Mesodermal cell (in vitro differentiated cells): Measurements from ENCODE around the gene OTOP2.

Experiments
- H3K27ac ChIP-seq: 2 replicates; pipeline ENCODE4 v1.7.0; 2013; ENCODE audit warnings: mild to moderate bottlenecking, low read depth, low read length, moderate library complexity; ENCODE audit not compliant: severe bottlenecking
- H3K36me3 ChIP-seq: 2 replicates; pipeline ENCODE4 v1.7.1; 2013; ENCODE audit warnings: mild to moderate bottlenecking, low read length, moderate library complexity; ENCODE audit not compliant: control insufficient read depth, insufficient read depth
- H3K4me1 ChIP-seq: one replicate; pipeline ENCODE4 v1.7.1; 2013; ENCODE audit warnings: mild to moderate bottlenecking, low read length; ENCODE audit not compliant: insufficient read depth, control insufficient read depth, poor library complexity, severe bottlenecking
- H3K4me3 ChIP-seq: 2 replicates; pipeline ENCODE4 v1.7.0; 2013; ENCODE audit warnings: low read length, control low read depth, mild to moderate bottlenecking; ENCODE audit not compliant: insufficient read depth, poor library complexity, severe bottlenecking; ENCODE audit errors: extremely low read depth
- H3K9me3 ChIP-seq: 2 replicates; pipeline ENCODE4 v1.7.1; 2013; ENCODE audit warnings: mild to moderate bottlenecking, low read length, moderate library complexity; ENCODE audit not compliant: control insufficient read depth
- WGBS, 2 experiments: methylation state at CpG; one replicate each; pipeline ENCODE4 v1.1.5; 2013; ENCODE audit warnings: missing lambda C conversion rate in 2 of 2; ENCODE audit not compliant: insufficient coverage in 2 of 2; 5-methylcytosine and 5-hydroxymethylcytosine counted together

Gene OTOP2

DNA sequence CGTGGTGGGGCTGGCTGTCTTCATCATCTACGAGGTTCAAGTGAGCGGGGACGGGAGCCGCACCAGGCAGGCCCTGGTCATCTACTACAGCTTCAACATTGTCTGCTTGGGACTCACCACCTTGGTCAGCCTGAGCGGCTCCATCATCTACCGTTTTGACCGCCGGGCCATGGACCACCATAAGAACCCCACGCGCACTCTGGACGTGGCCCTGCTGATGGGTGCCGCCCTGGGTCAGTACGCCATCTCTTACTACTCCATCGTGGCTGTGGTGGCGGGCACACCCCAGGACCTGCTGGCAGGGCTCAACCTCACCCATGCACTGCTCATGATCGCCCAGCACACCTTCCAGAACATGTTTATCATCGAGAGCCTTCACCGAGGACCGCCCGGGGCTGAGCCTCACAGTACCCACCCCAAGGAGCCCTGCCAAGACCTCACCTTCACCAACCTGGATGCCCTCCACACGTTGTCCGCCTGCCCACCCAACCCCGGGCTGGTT, 6.5 kb downstream of the OTOP2 start:
- H3K36me3 ChIP-seq: no peaks in the 10 kb centered on the region
- H3K27ac ChIP-seq: no peak overlapping the region
- 94 to 96% methylated on average over 21 of the region's 24 CpGs for WGBS, 2 experiments
- no peaks in the 10 kb centered on the region for H3K9me3 ChIP-seq
- H3K4me1 ChIP-seq: peaks cover under 1% of the 10 kb centered on the region
- H3K4me3 ChIP-seq: no peak overlapping the region

DNA sequence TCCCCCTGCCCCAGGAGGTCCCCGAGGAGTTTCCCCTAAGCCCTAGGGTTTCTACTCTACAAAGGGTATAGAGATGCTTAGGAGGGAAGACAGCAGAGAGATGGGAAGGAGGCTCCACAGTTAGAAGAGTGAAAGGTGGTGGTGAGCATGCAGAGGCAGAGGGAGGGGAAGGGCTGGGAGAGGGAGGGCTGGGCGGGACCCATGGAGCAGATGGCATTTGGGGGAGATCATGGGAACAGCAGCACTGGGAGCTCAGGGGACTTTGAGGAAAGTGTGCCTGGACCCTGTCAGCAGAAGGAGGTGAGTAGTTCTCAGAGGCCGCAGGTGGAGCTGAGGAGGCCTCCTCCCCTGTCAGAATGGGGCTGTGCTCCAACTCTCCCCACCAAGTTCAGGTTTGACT, 11.0 kb downstream of the OTOP2 start:
- WGBS, 2 experiments: 72 to 80% methylated on average over 1 to 2 of the region's 3 CpGs
- H3K4me3 ChIP-seq: no peak overlapping the region
- peaks cover 3% of the 10 kb centered on the region for H3K4me1 ChIP-seq
- no peaks in the 10 kb centered on the region for H3K9me3 ChIP-seq
- H3K27ac ChIP-seq: no peak overlapping the region
- H3K36me3 ChIP-seq: no peaks in the 10 kb centered on the region

DNA sequence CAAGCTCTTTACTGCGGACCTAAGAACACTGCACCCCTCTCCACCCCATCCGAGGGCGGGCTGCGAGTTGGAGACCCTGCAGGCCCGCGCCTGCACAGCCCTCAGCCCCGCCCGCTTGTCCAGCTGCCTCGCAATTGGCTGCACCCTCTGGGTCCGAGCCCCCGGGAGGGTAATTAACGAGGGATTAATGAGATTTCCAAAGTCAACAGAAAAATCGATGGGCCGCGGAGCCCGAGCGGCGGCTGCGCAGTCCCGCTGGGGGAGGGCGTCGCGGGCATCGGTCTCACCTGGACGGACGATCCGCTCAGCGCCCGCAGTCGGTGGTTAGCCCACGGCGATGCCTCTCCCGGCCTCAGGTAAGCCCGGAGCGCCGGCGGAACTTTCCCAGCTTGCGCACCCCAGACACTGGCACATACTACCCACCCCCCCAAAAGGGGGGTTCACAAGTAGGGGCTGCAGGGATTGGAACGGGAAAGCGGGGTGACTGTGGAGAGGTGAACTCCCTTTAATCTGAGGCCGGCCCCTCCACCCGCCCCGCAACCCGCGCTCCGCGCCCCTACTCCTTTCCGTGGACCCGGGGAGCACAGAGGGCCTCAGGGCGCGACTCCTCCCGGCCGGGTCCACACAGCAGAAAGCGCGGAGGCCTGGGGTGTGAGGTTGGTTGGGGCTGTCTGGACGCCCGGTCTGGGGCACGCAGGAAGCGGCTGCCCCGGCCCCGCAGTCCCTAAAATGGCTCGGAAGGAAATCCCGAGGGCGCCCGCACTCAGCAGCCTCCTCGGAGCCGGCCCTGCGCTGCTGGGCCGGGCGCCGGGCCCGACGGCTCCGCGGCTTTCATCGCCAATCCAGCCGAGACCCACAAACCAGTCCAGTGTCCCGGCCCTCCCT, 11.8 kb downstream of the OTOP2 start, which contains the start of gene OTOP3:
Gene OTOP3, plus strand, starts transcription at position 314 of the 885 bp plus-strand sequence. Its CDS starts 24 bp downstream, at position 338.
- WGBS, 2 experiments: 6 to 8% methylated on average over 57 to 63 of the region's 78 CpGs
- Histone ChIP-seq H3K36me3 (no peaks in the 10 kb centered on the region), H3K4me1 (peaks cover 3% of the 10 kb centered on the region), H3K27ac (no peak within 1 kb of the TSS), H3K9me3 (no peaks in the 10 kb centered on the region), H3K4me3 (no peak within 1 kb of the TSS)

DNA sequence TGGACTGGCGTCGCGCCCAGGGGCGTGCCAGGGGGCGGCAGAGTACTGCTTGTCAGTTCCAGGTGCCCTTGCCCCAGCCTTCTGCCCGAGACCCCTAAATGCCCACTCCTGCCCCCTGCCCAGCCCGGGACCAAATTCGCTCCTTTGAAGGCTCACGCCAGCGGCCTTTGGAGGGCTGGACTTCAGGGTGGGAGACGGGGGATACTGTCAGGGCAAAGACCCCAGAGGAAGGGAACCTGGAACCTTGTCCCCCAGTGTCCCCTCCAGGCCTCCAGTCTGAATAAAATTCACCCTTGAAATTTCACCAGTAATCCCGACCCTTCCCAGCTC, 12.4 kb downstream of the OTOP2 start:
- H3K9me3 ChIP-seq: no peaks in the 10 kb centered on the region
- 15 to 21% methylated on average over 7 to 11 of the region's 12 CpGs for WGBS, 2 experiments
- no peaks in the 10 kb centered on the region for H3K36me3 ChIP-seq
- H3K27ac ChIP-seq: no peak overlapping the region
- no peak overlapping the region for H3K4me3 ChIP-seq
- H3K4me1 ChIP-seq: peaks cover 3% of the 10 kb centered on the region

DNA sequence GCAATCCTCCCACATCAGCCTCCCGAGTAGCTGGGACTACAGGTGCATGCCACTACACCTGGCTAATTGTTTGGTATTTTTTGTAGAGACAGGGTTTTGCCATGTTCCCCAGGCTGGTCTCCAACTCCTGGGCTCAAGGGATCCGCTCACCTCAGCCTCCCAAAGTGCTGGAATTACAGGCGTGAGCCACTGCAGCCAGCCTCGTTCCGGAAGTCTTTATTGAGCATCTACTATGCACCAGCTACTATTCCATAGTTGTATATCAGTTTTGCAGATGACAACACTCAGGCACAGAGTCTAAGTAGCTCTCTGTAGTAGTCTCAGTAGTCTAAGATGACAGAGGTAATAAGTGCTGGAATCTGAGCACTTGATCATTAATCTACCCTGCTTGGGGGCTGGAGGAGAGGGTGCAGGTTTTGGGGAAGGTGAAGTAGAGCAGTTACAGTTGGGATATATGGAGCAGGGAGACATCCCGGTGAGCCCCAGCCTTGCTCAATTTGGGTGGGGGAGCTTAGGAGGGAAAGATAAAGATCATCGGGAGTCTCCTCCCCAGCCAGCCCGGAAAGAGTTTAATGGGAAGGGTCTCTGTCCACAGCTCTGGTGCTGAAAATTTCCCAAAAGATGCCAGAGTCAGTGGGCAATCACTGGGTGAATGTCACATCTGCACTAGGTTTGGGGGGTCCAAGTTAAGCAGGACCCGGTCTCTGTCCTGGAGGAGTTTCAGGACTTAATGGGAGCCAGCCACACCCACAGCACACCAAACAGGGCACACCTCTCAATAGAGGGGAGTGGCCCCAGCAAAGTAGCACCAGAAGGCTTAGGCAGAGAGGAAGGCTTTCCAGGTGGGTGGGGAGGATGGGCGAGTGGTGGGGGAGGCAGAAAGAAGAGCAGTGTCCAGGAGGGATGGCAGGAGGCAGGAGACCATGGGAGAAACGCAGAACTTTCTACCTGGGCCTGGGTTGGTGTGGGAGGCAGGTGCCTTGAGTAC, 13.3 kb downstream of the OTOP2 start:
- no peaks in the 10 kb centered on the region for H3K36me3 ChIP-seq
- H3K4me1 ChIP-seq: peaks cover 3% of the 10 kb centered on the region
- no peak overlapping the region for H3K4me3 ChIP-seq
- H3K27ac ChIP-seq: no peak overlapping the region
- 38 to 57% methylated on average over 7 to 9 of the region's 11 CpGs for WGBS, 2 experiments
- no peaks in the 10 kb centered on the region for H3K9me3 ChIP-seq

DNA sequence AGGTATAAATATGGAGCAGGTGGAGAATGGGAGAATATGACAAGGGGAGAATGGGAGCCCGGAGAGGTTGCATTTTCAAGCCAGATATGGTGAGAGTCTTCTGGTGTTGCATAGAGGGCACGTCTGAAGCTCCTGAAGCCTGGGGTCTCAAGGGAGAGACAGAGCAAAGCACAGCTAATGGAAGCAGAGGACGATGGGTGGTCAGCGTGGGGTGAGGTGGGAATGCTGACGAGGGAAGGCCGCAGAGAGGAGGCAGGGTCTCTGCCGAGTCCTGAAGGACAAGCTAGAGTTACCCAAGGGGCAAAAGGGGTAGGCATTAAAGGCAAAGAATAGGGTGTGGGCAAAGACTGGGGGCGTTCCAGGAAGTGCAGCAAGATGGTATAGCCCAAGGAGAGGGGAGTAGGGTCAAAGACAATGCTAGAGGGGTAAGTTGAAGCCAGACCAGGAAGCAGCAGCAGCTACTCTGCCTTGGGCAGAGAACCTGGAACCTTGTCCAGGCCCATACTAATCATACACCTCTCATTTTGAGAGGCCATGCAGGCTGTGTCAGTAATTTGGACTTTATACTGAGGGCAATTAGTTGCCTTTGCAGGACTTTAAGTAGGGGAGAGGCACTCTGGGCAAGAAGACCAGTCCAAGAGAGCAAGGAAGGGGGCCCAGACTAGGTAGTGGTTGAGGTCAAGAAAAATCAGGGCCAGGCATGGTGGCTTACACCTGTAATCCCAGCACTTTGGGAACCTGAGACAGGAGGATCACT, 14.3 kb downstream of the OTOP2 start:
- Histone ChIP-seq H3K4me1 (peaks cover 3% of the 10 kb centered on the region), H3K36me3 (no peaks in the 10 kb centered on the region), H3K27ac (no peak overlapping the region), H3K9me3 (no peaks in the 10 kb centered on the region), H3K4me3 (no peak overlapping the region)
- 57 to 62% methylated on average over 7 to 8 of the region's 8 CpGs for WGBS, 2 experiments

DNA sequence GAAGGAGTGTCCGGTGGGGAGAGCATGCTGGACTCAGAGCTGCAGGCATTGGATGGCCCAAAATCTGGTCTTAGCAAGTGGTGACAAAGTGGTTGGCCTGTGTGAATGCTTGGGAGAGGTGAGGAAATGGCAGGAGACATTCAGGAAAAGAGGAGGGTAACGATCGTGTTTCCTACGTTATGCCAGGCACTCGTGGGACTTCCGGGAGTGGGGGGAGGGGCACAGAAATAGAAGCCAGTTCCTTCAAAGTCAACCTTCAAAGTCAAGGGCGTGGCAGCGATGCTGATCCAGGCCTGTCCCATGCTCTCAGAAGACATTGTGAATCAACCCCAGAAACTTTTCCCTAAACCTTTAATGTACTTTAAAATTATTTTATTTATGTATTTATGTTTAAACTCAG, 15.5 kb downstream of the OTOP2 start:
- peaks cover 3% of the 10 kb centered on the region for H3K4me1 ChIP-seq
- H3K36me3 ChIP-seq: no peaks in the 10 kb centered on the region
- H3K27ac ChIP-seq: no peak overlapping the region
- no peaks in the 10 kb centered on the region for H3K9me3 ChIP-seq
- WGBS, 2 experiments: 46 to 73% methylated on average over 6 to 8 of the region's 8 CpGs
- H3K4me3 ChIP-seq: no peak overlapping the region

DNA sequence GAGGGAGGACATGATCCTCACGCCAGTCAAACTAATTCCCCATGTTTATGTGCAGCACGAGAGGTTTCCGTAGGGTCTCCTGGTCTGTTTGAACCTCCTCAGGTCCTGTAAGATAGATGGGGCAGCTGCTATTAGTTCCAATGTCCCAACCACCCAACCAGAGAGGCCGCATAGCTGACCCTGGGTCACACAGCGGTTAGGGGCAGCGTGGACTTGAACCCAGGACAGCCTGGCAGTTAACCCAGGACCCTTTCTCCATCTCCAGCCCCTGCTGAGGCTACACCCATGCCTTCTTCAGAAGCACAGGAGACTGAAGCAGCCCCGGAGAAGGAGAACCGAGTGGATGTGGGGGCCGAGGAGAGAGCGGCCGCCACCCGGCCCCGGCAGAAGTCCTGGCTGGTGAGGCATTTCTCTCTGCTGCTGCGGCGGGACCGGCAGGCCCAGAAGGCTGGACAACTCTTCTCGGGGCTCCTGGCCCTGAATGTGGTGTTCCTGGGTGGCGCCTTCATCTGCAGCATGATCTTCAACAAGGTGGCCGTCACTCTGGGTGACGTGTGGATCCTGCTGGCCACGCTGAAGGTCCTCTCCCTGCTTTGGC, 17.2 kb downstream of the OTOP2 start:
- no peaks in the 10 kb centered on the region for H3K9me3 ChIP-seq
- WGBS, 2 experiments: 76 to 81% methylated on average over 12 to 18 of the region's 21 CpGs
- H3K36me3 ChIP-seq: no peaks in the 10 kb centered on the region
- no peak overlapping the region for H3K4me3 ChIP-seq
- no peak overlapping the region for H3K27ac ChIP-seq
- H3K4me1 ChIP-seq: no peaks in the 10 kb centered on the region

DNA sequence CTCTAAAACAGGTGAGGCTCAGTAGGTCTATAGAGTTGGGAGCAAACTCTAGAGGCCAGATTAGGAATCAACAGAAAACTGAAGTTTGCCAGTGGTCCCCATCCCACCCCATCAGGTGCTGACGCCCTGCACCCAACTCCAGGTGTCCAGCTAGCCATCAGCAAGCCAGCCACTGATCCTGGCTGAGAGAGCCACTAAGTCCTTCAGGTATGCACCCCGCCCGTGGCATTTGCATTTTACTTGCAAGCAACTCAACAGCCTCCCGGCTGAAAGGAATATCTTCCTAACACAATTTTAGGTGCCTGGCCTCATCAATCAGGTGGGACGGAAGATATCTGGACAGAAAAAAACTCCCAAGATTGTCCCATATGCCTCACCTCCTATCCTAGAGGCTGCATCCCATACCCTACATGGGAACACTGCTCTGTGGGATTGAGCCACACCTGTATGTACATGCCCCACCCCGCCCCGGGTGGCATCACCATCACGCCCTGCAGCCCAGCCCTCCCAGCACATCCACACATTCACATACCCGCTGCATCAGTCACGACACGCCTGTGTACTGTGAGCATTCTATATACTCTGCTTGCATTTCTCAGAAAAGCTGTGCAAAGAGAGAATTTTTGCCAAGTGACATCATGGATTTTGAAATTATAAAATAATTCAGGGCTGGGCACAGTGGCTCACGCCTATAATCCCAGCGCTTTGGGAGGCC, 19.9 kb downstream of the OTOP2 start:
- no peaks in the 10 kb centered on the region for H3K4me1 ChIP-seq
- 67 to 75% methylated on average over 12 to 13 of the region's 13 CpGs for WGBS, 2 experiments

More for the DNA sequence above, 19.9 kb downstream of the OTOP2 start:
- no peaks in the 10 kb centered on the region for H3K9me3 ChIP-seq
- no peak overlapping the region for H3K4me3 ChIP-seq
- H3K36me3 ChIP-seq: no peaks in the 10 kb centered on the region
- H3K27ac ChIP-seq: no peak overlapping the region
